ENCODE results near the gene SGPL1.

GRCh38 chr10:70782086-70782745 is 33.5 kb upstream of the SGPL1 start:
- TF ChIP-seq POLR2A (IDR thresholded peaks at IDR 0.05; ENCODE audit: low read length): no peak
- TF ChIP-seq GATA1 (IDR thresholded peaks at IDR 0.05; ENCODE audit: low read depth, low read length): no peak
